DOHH2 (cell line): ENCODE results near the gene EIF2B2.

Experiments
- H3F3A ChIP-seq: fragments of 200-600 bp; sonication (generic), shearing (Covaris generic); 2 replicates; pipeline ENCODE4 v1.6.0; 2016; ENCODE audit warnings: antibody characterized with exemption, mild to moderate bottlenecking; ENCODE audit not compliant: control insufficient read depth, insufficient read depth
- H3K27ac ChIP-seq: fragments of 200-600 bp; sonication (generic); 2 replicates; pipeline ENCODE4 v1.5.1; 2014; ENCODE audit warnings: low read depth, mild to moderate bottlenecking, low read length, moderate library complexity
- H3K27me3 ChIP-seq: fragments of 200-600 bp; sonication (generic); 2 replicates; pipeline ENCODE4 v1.6.1; 2014; ENCODE audit warnings: mild to moderate bottlenecking, low read length, mixed read lengths; ENCODE audit not compliant: control insufficient read depth
- H3K36me3 ChIP-seq: fragments of 200-600 bp; sonication (generic); 2 replicates; pipeline ENCODE4 v1.6.1; 2014; ENCODE audit warnings: mild to moderate bottlenecking, low read length, moderate library complexity, mixed read lengths; ENCODE audit not compliant: control insufficient read depth
- H3K4me1 ChIP-seq: fragments of 200-600 bp; sonication (generic); 2 replicates; pipeline ENCODE4 v1.6.1; 2014; ENCODE audit warnings: mild to moderate bottlenecking, low read length, mixed read lengths; ENCODE audit not compliant: control insufficient read depth
- H3K4me2 ChIP-seq: fragments of 200-600 bp; sonication (generic); 2 replicates; pipeline ENCODE4 v1.6.0; 2014; ENCODE audit warnings: mild to moderate bottlenecking, low read length, moderate library complexity
- H3K4me3 ChIP-seq: fragments of 200-600 bp; sonication (generic); 2 replicates; pipeline ENCODE4 v1.5.1; 2014; ENCODE audit warnings: mild to moderate bottlenecking, low read length, mixed read lengths
- H3K79me2 ChIP-seq: fragments of 200-600 bp; sonication (generic); 2 replicates; pipeline ENCODE4 v1.6.1; 2014; ENCODE audit warnings: mild to moderate bottlenecking, low read length, mixed read lengths; ENCODE audit not compliant: control insufficient read depth
- H3K9me2 ChIP-seq: fragments of 200-600 bp; sonication (generic); replicated peaks from 2 replicates; pipeline ENCODE4 v1.6.1; 2014; ENCODE audit warnings: mild to moderate bottlenecking, low read length, mixed read lengths; ENCODE audit not compliant: control insufficient read depth
- H3K9me3 ChIP-seq: fragments of 200-600 bp; sonication (generic); 2 replicates; pipeline ENCODE4 v1.6.1; 2014; ENCODE audit warnings: antibody characterized with exemption, low read length, mixed read lengths; ENCODE audit not compliant: control insufficient read depth, insufficient read depth
- H4K20me1 ChIP-seq: fragments of 200-600 bp; sonication (generic); 2 replicates; pipeline ENCODE4 v1.6.0; 2014; ENCODE audit warnings: low read depth, mild to moderate bottlenecking, antibody characterized with exemption, low read length, moderate library complexity; ENCODE audit not compliant: control insufficient read depth, insufficient read depth
- CTCF ChIP-seq: fragments of 200-600 bp; sonication (generic); IDR thresholded peaks from one replicate; pipeline ENCODE4 v1.5.1; 2014; ENCODE audit warnings: antibody characterized with exemption, mild to moderate bottlenecking, low read depth, low read length; ENCODE audit not compliant: poor library complexity, severe bottlenecking
- EZH2phosphoT487 ChIP-seq: fragments of 200-600 bp; sonication (generic); IDR thresholded peaks from 2 replicates; pipeline ENCODE4 v1.6.1; 2017; ENCODE audit warnings: borderline replicate concordance, mild to moderate bottlenecking, antibody characterized with exemption, low read length, moderate library complexity, mixed read lengths

Gene EIF2B2

GRCh38 chr14:74984236-74985027, 18.3 kb upstream of the EIF2B2 start:
- TF ChIP-seq EZH2phosphoT487, result no peak
- no peak for TF ChIP-seq CTCF
- no peaks in the 10 kb centered on the region for H3K36me3 ChIP-seq
- no peak overlapping the region for H3K4me2 ChIP-seq
- no peaks in the 10 kb centered on the region for H4K20me1 ChIP-seq
- H3K4me1 ChIP-seq, result no peaks in the 10 kb centered on the region; the same call in 1 of the 2 replicates
- H3K79me2 ChIP-seq, result no peaks in the 10 kb centered on the region
- H3K27me3 ChIP-seq, result no peaks in the 10 kb centered on the region
- no peak overlapping the region for H3K4me3 ChIP-seq
- no peaks in the 10 kb centered on the region for H3K9me3 ChIP-seq
- no peaks in the 10 kb centered on the region for H3K9me2 ChIP-seq
- H3K27ac ChIP-seq, result no peak overlapping the region
- no peaks in the 10 kb centered on the region for H3F3A ChIP-seq

GRCh38 chr14:74985028-74985310, 17.8 kb upstream of the EIF2B2 start:
- Histone ChIP-seq H4K20me1 (no peaks in the 10 kb centered on the region), H3F3A (no peaks in the 10 kb centered on the region), H3K4me2 (no peak overlapping the region), H3K27me3 (no peaks in the 10 kb centered on the region), H3K9me2 (no peaks in the 10 kb centered on the region), H3K4me1 (no peaks in the 10 kb centered on the region; the same call in 1 of the 2 replicates), H3K9me3 (no peaks in the 10 kb centered on the region), H3K4me3 (no peak overlapping the region), H3K27ac (no peak overlapping the region), H3K36me3 (no peaks in the 10 kb centered on the region), H3K79me2 (no peaks in the 10 kb centered on the region)
- TF ChIP-seq EZH2phosphoT487 (no peak), CTCF (no peak)

- Histone ChIP-seq H3K9me3 (no peaks in the 10 kb centered on the region), H3K4me2 (no peak overlapping the region), H3F3A (no peaks in the 10 kb centered on the region), H3K9me2 (no peaks in the 10 kb centered on the region), H3K27me3 (no peaks in the 10 kb centered on the region), H3K36me3 (no peaks in the 10 kb centered on the region), H4K20me1 (no peaks in the 10 kb centered on the region), H3K79me2 (no peaks in the 10 kb centered on the region), H3K4me1 (no peaks in the 10 kb centered on the region; the same call in 1 of the 2 replicates), H3K27ac (no peak overlapping the region), H3K4me3 (no peak overlapping the region)
- TF ChIP-seq CTCF (no peak), EZH2phosphoT487 (no peak)
Measured at GRCh38 chr14:74985806-74986205, 16.9 kb upstream of the EIF2B2 start.
